ENCODE results near the gene HTT-AS.

HTT-AS gene

DNA sequence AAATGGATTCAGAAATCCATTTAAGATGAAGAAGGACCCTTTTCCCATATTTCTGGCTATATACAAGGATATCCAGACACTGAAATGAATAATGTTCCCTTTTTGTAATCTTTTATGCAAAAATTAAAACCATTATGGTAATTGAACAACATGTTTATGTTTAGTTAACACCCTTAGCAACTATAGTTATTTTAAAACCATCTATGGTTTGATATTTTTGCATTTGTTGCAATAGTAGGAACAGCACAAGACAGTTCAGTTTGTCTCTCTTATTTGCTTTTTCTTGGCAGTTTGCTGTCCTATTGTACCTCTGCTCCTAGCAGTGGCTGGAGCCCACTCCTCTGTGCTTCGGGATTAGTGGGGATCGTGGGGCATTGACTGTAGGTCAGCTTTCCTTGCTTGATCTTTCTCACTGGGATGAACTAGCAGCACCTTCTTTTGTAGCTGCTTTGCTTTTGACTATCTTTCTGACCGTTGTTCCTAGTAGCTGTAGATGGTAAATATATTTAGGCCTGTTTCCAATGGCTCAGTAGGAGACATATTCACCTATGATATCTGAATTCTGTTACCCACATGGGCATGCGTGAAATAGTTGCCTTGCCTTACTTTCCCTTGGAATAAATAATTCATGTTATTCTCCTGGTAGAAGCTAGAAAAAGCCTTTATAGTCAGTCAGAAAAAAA lies 12.9 kb upstream of the HTT-AS start:
- DNase-seq (ENCODE audit: low read depth in 2 of 2) = no peak

DNA sequence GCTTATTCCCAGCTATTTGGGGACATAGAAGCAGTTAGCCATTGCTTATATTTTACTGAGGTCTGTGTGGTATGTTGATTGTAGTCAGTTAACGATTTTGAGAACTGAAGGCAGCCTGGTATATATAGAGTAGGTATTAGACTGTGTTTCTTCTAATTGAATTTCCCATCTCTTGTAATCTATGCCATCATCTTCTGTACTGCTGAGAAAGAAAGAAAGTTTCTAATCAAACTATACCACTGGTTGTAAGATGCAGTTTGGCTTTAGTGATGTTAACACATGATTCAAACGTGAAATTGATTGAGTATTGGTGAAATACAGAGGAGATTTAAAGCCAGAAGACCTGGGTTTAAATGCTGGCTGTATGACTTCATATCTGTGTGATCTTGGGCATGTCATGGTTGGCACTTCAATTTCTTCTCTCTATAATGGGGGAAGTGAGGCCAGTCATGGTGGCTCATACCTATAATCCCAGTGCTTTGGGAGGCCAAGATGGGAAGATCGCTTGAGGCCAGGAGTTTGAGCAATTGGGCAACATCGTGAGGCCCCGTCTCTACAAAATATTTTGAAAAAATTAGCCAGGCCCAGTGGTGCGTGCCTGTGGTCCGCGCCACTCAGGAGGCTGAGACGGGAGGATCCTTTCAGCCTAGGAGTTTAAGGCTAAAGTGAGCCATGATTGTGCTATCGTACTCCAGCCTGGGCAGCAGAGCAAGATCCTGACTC lies 11.8 kb upstream of the HTT-AS start:
- no peak for DNase-seq (ENCODE audit: low read depth in 2 of 2)

DNA sequence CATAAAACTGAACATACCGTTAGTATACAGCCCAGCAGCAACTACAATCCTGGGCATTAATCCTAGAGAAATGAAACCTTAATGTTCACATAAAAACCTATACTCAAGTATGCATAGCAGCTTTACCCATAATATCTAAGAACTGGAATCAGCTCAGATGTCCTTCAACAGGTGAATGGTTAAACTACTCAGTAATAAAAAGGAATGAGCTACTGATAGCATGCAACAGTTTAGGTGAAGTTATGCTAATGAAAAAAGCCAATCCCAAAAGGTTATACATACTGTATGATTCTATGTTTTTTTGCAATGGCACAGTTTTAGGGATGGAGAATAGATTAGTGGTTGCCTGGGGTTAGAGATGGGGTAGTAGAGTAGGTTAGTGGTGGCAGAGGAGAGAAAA lies 9.4 kb upstream of the HTT-AS start:
- DNase-seq (ENCODE audit: low read depth in 2 of 2) = no peak

DNA sequence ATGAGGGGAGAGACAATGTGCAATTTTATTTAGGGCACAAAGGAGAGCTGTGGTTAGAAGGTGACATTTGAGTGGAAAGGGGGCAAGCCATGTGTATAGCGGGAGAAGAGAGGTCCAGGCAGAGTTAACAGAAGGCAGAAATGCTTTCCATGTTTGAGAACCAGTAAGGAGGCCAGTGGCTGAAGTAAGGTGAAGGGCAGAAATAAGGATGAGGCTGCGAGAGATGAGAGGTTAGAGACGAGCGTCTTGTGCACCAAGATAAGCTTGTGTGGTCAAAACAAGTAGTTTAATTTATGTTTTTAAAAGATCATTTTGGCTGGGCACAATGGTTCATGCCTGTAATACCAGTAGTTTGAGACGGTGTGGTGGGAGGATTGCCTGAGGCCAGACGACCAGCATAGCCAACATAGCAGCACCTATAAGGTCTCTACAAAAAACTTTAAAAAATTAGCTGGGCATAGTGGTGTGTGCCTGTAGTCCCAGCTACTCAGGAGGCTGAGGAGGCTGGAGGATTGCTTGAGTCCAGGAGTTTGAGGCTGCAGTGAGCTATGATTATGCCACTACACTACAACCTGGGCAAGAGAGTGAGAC lies 8.7 kb upstream of the HTT-AS start:
- no peak for DNase-seq (ENCODE audit: low read depth in 2 of 2)

DNA sequence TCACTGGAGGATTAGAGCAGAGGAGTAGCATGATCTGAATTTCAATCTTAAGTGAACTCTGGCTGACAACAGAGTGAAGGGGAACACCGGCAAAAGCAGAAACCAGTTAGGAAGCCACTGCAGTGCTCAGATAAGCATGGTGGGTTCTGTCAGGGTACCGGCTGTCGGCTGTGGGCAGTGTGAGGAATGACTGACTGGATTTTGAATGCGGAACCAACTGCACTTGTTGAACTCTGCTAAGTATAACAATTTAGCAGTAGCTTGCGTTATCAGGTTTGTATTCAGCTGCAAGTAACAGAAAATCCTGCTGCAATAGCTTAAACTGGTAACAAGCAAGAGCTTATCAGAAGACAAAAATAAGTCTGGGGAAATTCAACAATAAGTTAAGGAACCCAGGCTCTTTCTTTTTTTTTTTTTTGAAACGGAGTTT lies 5.4 kb upstream of the HTT-AS start:
- DNase-seq (ENCODE audit: low read depth in 2 of 2) = no peak

DNA sequence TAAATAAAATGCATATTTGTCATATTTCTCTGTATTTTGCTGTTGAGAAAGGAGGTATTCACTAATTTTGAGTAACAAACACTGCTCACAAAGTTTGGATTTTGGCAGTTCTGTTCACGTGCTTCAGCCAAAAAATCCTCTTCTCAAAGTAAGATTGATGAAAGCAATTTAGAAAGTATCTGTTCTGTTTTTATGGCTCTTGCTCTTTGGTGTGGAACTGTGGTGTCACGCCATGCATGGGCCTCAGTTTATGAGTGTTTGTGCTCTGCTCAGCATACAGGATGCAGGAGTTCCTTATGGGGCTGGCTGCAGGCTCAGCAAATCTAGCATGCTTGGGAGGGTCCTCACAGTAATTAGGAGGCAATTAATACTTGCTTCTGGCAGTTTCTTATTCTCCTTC lies 3.5 kb upstream of the HTT-AS start:
- no peak for DNase-seq (ENCODE audit: low read depth in 2 of 2)

DNA sequence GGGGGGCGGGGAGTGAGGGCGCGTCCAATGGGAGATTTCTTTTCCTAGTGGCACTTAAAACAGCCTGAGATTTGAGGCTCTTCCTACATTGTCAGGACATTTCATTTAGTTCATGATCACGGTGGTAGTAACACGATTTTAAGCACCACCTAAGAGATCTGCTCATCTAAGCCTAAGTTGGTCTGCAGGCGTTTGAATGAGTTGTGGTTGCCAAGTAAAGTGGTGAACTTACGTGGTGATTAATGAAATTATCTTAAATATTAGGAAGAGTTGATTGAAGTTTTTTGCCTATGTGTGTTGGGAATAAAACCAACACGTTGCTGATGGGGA lies 1.3 kb upstream of the HTT-AS start:
- DNase-seq (ENCODE audit: low read depth in 2 of 2) = no peak

DNA sequence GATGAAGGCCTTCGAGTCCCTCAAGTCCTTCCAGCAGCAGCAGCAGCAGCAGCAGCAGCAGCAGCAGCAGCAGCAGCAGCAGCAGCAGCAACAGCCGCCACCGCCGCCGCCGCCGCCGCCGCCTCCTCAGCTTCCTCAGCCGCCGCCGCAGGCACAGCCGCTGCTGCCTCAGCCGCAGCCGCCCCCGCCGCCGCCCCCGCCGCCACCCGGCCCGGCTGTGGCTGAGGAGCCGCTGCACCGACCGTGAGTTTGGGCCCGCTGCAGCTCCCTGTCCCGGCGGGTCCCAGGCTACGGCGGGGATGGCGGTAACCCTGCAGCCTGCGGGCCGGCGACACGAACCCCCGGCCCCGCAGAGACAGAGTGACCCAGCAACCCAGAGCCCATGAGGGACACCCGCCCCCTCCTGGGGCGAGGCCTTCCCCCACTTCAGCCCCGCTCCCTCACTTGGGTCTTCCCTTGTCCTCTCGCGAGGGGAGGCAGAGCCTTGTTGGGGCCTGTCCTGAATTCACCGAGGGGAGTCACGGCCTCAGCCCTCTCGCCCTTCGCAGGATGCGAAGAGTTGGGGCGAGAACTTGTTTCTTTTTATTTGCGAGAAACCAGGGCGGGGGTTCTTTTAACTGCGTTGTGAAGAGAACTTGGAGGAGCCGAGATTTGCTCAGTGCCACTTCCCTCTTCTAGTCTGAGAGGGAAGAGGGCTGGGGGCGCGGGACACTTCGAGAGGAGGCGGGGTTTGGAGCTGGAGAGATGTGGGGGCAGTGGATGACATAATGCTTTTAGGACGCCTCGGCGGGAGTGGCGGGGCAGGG lies 711 bp upstream of the HTT-AS start:
- peak; percentile 25 to 35 for DNase-seq (ENCODE audit: low read depth in 2 of 2)

DNA sequence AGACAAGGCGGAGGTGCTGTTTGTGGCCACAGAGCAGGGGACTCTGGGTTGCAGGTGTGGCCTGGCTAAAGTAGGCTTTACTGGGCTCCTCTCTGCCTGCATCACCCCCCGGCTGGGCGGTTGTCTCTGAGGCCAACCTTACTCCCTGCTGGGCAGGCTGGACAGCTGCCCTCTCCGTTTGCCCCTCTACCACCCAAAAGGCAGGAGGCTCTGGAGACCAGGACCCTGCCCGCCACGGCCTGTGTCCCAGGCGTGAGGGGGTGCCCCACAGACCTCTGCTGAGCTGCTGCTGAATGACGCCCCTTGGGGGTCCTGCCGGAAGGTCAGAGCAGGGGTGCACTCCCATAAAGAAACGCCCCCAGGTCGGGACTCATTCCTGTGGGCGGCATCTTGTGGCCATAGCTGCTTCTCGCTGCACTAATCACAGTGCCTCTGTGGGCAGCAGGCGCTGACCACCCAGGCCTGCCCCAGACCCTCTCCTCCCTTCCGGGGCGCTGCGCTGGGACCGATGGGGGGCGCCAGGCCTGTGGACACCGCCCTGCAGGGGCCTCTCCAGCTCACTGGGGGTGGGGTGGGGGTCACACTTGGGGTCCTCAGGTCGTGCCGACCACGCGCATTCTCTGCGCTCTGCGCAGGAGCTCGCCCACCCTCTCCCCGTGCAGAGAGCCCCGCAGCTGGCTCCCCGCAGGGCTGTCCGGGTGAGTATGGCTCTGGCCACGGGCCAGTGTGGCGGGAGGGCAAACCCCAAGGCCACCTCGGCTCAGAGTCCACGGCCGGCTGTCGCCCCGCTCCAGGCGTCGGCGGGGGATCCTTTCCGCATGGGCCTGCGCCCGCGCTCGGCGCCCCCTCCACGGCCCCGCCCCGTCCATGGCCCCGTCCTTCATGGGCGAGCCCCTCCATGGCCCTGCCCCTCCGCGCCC lies 920 bp downstream of the HTT-AS start:
- no peak for DNase-seq (ENCODE audit: low read depth in 2 of 2)

DNA sequence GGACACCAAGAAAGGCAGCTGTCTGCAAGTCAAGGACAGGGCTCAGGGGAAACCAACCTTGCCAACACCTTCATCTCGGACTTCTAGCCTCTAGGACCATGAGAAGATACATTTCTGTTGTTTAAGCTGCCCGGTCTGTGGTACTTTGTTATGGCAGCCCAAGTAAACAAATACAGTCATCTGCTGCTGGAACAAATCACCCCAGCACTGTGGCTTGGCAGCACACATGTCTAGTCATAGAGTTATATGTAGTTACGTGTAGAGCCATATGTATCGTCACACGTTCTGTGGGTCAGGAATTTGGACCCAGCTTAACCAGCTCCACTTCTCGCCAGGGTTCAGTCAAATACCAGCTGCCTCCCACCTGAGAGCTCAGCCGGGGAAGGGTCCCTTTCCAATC lies 2.5 kb downstream of the HTT-AS start:
- DNase-seq (ENCODE audit: low read depth in 2 of 2) = no peak

DNA sequence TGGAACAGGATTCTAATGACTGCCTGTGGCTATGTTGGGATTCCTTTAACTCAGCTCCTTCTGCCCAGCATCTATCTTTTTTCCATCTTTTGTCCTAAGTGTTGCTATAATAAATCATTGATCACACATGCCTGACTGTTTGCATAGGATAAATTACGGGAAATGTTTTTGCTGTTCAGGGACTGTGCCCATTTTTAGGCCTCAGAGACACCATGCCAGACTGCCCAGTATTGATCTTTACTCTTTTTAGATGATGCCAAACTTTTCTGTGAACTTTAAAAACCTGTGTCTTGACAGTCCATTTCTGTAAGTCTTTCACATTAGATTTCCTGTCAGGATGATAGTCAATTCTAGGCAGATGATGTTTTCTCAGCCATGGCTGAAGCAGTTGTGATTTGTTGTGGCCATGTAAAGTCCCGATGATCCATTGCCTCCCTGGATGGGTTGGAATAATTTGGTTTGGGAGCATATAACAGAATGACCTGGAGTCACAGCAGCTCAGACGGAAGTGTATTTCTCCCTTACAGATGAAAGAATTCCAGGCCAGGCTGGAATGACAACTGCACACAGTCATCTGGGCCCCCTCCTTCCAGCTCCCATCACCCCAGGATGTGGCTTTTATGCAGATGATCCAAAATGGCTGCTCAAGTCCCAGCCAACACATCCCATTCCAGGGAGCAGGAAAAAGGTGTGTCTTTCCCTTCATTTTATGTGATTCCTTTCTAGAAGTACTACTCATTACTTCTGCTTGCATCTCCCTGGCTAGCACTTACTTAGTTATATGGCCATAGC lies 3.4 kb downstream of the HTT-AS start:
- DNase-seq (ENCODE audit: low read depth in 2 of 2) = no peak

DNA sequence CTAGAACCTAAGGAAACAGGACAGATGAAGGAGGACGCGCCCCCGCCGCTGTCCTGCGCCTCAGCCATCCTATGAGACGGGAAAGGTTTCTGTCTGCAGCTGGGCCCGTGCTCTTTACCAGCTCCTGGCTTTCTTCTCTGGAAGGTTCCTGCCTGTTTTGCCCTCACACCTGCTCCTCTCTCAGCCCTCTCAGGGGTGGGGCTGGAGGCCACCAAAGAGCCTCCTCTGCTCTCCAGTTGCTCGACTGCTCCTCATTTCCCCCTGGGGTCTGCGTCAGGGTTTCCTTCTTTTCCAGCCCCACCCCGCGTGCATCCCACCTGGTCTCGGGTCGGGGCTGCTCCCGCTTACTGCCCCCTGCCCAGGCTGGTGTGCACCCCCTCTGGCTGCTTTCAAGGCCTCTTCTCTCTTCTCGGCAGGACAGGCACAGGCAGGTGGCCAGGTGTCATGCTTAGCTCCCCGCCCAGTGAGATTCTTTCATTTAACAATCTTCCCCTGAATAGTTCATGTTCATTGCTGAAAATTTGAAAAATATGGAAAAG lies 4.6 kb downstream of the HTT-AS start:
- no peak for DNase-seq (ENCODE audit: low read depth in 2 of 2)

DNA sequence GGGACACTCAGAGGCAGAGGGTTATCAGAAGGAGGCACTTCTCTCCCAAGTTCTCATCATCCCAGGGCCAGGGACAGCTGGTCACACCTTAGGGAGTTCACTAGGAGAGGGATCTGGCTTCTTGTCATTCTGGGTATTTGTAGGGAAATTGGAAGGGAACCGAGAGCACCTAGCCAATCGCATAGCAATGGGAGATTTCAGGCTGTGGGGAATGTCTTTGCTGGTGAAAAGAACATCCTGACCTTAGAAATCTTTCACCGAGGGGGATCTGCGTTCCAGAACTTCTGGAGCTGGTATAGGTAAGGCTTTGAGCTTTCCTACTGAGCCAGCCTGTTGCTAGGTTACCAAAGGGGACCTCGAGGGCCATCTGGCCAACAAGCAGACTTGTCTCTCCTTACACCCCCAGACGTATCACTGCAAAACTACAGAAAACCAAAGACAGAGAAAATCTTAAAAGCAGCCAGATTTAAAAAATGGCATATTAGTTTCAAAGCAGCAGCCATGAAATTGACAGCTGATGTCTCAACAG lies 6.8 kb downstream of the HTT-AS start:
- DNase-seq (ENCODE audit: low read depth in 2 of 2) = no peak

DNA sequence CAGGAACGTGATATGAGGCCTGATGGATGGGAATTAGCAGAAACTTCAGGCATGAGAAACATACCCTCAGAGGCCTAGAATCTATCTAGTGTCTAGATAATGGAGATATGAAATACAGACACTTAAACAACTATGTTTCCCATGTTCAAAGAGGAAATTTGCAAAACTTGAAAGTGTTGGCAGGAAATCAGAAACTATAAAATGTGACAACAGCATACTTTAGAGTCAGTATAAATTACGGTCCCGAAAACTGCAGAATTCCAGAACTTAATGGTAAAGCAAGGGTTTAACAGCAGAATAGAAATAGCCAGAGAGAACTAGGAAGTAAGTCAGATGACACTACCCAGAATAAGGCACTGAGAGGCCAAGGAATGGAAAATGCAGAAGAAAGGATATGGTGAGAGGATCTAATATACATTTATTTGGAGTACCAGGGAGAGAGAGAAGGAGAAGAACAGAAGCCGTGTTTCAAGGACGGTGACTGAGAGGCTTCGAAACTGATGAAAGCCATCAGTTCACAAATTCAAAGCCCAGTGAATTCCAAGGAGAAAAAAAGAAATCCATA lies 7.4 kb downstream of the HTT-AS start:
- DNase-seq (ENCODE audit: low read depth in 2 of 2) = no peak

DNA sequence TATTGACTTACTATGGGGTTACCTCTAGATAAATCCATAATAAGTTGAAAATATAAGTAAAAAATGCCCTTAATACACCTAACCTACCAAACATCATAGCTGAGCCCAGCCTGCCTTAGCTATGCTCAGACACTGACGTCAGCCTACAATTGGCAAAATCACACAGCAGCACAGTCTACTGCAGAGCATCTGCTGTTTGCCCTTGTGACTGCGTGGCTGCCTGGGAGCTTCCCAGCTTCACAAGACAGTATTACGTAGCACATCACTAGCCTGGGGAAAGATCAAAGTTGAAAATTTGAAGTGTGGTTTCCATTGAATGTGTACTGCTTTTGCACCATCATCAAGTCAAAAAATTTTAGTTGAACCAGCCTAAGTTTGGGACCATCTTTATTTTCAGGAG lies 8.8 kb downstream of the HTT-AS start:
- no peak for DNase-seq (ENCODE audit: low read depth in 2 of 2)

DNA sequence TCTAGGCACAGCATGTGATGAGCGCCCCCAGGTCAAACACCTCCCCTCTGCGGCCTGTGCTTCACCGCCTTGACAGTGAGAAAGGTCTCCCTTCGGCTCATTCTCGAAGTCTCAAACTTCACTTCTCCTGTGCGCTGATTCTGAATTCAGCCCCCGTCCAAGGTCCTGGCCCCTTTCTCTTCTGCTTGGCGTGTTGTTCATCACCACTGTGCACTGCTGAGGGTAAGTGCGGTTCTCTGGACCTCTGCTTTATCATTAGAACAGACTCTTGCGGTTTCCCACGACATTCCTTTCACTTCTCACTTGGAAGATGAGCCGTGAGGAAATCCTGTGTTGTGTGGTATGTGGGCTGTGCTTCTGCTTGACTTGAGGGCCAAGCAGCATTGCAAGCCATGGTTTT lies 11.9 kb downstream of the HTT-AS start:
- no peak for DNase-seq (ENCODE audit: low read depth in 2 of 2)

DNA sequence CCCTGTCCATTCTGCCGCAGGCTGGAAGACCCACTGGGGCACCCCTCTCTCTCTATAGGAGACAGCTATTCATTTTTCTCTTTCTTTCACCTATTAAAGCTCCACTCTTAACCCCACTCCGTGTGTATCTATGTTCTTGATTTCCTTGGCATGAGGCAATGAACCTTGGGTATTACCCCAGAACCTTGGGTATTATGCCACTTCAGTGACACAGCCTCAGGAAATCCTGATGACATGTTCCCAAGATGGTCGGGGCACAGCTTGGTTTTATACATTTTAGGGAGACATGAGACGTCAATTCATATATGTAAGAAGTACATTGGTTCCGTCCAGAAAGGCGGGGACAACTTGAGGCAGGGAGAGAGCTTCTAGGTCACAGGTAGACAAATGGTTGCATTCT lies 13.4 kb downstream of the HTT-AS start:
- no peak for DNase-seq (ENCODE audit: low read depth in 2 of 2)

DNA sequence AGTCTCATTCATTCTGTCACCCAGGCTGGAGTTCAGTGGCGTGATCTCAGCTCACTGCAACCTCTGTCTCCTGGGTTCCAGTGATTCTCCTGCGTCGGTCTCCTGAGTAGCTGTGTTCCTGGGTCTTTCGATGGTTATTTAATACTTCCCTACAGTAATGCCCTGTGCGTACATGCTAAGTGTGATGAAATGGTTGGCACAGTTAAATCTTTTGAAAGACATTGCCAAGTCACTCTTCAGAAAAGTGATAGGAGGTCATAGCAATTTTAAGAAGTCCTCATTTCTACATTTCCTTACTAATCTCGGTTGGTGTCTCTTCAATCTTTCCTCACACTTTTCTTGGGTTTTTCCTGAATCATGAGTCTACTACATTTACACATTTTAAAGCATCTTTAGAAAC lies 14.4 kb downstream of the HTT-AS start:
- no peak for DNase-seq (ENCODE audit: low read depth in 2 of 2)

DNA sequence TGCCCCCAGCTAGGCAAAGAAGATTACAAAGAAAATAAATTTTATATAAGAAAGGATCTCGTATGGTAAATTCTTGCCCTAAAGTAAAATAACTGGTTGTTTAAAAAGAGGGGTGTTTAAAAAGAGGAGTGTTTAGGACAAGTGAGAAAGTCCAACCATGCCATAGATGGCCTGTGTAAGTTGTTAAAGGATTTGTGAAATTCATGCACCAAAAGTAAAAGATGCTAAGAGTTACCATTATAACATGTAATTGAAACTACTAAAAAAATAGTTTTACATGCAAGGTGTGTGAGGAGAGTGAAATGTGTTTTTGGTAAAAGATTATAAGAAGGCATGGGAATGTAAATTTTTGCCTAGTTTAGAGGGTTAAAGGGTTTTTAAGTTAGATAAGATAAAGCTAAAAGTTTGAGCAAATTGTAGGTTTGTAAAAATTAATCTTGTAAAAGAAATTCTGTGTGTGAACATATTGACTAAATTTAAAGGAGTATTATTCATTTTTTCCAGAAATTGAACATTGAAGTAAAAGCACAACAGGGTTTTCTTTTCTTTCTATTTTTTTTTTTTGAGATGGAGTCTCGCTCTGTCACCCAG lies 20.1 kb downstream of the HTT-AS start:
- DNase-seq (ENCODE audit: low read depth in 2 of 2) = no peak

Measured in stimulated activated CD4-positive, alpha-beta T cell treated with anti-CD3 and anti-CD28 coated beads, Interleukin-15, amount 100 ng/mL, for 48 hours (primary cell).